SK-N-MC (cell line): ENCODE measurements around the gene SLC16A3.

Experiments
- DNase-seq: peaks from one replicate; pipeline ENCODE4 v3.0.0-alpha.2; 2011; ENCODE audit warnings: low read depth, low spot score
- H3K27ac ChIP-seq: fragments of 200-600 bp; sonication (generic); 2 replicates; pipeline ENCODE4 v1.5.1; 2016; ENCODE audit warnings: mixed run types
- H3K36me3 ChIP-seq: fragments of 200-600 bp; sonication (generic); 2 replicates; pipeline ENCODE4 v1.6.1; 2017; ENCODE audit warnings: antibody characterized with exemption, low read length, mixed read lengths; ENCODE audit not compliant: insufficient read depth
- H3K4me3 ChIP-seq: fragments of 200-600 bp; sonication (generic); 2 replicates; pipeline ENCODE4 v1.5.1; 2016
- H3K9ac ChIP-seq: fragments of 200-600 bp; sonication (generic); 2 replicates; pipeline ENCODE4 v1.8.0; 2017; ENCODE audit warnings: mixed run types, mixed read lengths; ENCODE audit not compliant: insufficient read length
- H3K9me3 ChIP-seq: fragments of 200-600 bp; sonication (generic); 2 replicates; pipeline ENCODE4 v1.6.1; 2017; ENCODE audit warnings: low read depth, mild to moderate bottlenecking, antibody characterized with exemption, low read length, moderate library complexity, mixed read lengths
- EZH2 ChIP-seq: fragments of 200-600 bp; sonication (generic); IDR thresholded peaks from one replicate; pipeline ENCODE4 v1.6.1; 2017; ENCODE audit warnings: antibody characterized with exemption
- FOXP2 ChIP-seq: optimal IDR thresholded peaks from 2 replicates; pipeline ENCODE3; 2011; ENCODE audit warnings: mild to moderate bottlenecking, moderate library complexity; ENCODE audit not compliant: insufficient read depth; ENCODE audit errors: extremely low read length, control extremely low read depth
- POLR2AphosphoS5 ChIP-seq: IDR thresholded peaks from 2 replicates; pipeline ENCODE4 v1.6.1; 2012; ENCODE audit warnings: mild to moderate bottlenecking, low read depth, low read length, borderline replicate concordance

Gene SLC16A3

DNA sequence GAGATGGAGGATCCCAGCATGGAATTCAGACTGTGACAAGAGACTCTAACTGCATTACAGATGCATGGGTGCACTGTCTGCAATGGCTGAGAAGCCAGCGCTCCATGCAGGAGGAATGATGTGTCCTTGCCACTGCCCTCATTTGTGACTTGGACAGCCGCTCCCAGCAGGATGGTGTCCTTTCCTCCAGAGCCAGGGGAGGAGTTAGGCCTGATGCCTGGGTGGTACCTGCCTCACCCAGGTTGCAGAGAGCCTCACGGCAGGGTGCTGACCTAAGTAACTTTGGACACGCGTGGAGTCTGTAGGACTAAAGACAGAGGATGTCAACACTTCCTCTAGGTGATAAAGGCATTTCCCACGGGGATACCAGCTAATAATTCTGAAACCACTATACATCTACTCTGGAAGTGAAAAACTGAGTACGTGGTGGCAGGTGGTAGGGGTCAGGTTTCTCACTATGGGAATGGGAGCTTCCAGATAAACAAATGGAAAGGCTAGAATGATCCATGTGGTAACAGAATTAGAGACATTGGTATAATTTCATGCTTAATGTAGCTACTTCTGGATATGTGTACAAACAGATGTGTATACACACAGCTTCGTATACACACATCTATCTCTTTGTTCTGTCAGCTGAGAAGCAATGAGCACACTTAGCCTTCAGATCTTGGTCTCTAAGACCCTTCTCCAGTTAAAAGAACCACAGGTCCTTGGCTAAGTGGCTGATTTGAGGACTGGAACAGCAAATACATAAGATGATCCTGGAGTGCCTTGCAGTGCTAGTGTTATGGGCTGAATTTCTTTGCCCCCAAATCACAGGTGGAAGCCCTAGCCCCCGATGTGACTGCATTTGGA is 58.4 kb downstream of the SLC16A3 start:
- no peak overlapping the region for H3K4me3 ChIP-seq
- no peak for DNase-seq
- TF ChIP-seq FOXP2 (no peak), EZH2 (no peak), POLR2AphosphoS5 (no peak)
- no peak overlapping the region for H3K27ac ChIP-seq
- H3K36me3 ChIP-seq, result no peaks in the 10 kb centered on the region
- no peak overlapping the region for H3K9ac ChIP-seq
- no peaks in the 10 kb centered on the region; the same call in 1 of the 2 replicates for H3K9me3 ChIP-seq

DNA sequence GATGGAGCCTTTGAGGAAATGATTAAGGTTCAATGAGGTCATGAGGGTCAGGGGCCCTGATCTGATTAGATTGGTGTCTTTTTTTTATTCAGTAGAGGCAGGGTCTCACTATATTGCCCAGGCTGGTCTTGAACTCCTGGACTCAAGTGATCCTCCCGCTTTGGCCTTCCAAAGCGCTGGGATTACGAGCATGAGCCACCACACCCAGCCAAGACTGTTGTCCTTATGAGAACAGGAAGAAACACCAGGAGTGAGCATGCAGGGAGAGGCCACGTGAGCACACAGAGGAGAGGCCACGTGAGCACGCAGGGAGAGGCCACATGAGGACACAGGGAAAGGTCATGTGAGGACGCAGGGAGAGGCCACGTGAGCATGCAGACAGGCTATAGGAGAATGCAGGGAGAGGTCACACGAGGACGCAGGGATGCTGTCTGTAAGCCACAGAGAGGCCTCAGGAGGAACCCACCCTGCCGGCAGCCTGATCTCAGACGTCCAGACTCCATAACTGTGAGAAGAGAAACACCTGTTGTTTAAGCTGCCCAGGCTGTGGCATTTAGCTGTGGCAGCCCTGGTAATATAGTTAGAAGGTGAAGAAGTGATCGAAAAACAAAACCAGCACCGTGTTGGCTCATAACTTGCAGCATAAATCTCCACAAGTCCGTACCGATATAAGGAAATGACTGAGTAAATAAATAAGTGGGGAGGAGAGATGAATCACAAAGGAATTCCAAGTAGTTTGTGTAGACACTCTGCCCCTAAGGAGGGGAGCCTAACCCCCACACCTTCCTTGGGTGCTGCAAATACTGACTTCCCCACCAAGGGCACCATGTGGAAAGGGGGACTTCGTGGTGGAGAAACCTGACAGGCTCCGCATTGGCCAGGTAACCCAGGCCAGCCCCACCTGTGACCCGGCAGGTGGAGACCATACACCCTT is 59.3 kb downstream of the SLC16A3 start:
- DNase-seq, result no peak
- Histone ChIP-seq H3K9me3 (no peaks in the 10 kb centered on the region; the same call in 1 of the 2 replicates), H3K4me3 (no peak overlapping the region), H3K9ac (no peak overlapping the region), H3K36me3 (no peaks in the 10 kb centered on the region), H3K27ac (0 out of 2 replicates have a peak overlapping the region, but pooled peaks have one; percentile 1)
- TF ChIP-seq EZH2, result no peak
- no peak for TF ChIP-seq FOXP2
- TF ChIP-seq POLR2AphosphoS5, result no peak
